Astrocyte of the spinal cord (primary cell): Measurements from ENCODE around the gene IL17RB.

Experiments used
- DNase-seq: peaks from one replicate; pipeline ENCODE4 v3.0.0; 2011; ENCODE audit warnings: low read depth, low spot score
- H3K4me3 ChIP-seq: 2 replicates; pipeline ENCODE4 v1.5.1; 2011; ENCODE audit warnings: low read depth, mild to moderate bottlenecking, low read length, moderate library complexity
- in situ Hi-C: cut with HindIII; loops from 2 replicates; pipeline ENCODE4 v1.10.0; 2017; ENCODE audit warnings: low sequenced_read_pairs
- TF ChIP-seq, protein P1 (sequence below): IDR thresholded peaks from 2 replicates; pipeline ENCODE4 v1.5.1; 2012; ENCODE audit warnings: low read depth, mild to moderate bottlenecking, low read length, inconsistent platforms

The IL17RB gene

DNA sequence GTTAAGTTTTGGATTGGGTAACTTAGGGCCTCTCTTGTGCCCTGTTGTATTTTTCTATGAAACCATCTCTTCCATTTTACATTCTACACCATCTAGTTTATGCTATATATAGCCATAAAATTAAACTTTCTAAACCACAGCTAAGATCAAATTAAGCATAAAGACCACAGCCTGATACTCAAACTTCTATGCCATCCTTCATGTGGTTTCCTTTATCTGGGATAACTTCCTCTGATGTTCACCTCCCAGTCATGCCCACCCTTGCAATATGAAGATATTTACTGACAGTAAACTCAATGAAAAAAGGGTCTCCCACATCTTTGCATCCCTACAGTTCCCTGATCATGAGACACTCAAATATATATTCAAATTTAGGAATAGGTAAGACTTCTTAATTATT lies 41.1 kb downstream of the IL17RB start:
- H3K4me3 ChIP-seq = no peak overlapping the region
- in situ Hi-C loops = no loop called here
- DNase-seq = no peak
- TF ChIP-seq, protein P1, sequence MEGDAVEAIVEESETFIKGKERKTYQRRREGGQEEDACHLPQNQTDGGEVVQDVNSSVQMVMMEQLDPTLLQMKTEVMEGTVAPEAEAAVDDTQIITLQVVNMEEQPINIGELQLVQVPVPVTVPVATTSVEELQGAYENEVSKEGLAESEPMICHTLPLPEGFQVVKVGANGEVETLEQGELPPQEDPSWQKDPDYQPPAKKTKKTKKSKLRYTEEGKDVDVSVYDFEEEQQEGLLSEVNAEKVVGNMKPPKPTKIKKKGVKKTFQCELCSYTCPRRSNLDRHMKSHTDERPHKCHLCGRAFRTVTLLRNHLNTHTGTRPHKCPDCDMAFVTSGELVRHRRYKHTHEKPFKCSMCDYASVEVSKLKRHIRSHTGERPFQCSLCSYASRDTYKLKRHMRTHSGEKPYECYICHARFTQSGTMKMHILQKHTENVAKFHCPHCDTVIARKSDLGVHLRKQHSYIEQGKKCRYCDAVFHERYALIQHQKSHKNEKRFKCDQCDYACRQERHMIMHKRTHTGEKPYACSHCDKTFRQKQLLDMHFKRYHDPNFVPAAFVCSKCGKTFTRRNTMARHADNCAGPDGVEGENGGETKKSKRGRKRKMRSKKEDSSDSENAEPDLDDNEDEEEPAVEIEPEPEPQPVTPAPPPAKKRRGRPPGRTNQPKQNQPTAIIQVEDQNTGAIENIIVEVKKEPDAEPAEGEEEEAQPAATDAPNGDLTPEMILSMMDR = no peak

DNA sequence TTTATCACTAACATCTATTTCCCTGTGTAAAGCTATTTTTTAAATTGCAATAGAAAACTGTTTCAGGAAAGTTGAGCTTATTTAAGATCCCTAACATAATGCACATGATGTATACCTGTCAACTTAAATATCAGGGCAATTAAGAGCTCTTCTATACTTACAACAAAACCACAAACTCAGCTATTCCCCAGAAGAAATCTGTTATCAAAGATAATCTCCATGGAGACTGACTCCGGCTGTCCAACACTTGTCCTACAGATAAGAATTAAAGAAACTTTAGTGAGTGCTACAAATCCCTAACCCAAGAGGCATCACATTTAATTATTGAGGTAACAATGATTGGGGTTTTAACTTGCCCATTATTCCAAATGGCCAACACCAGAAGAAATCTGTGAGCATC lies 41.9 kb downstream of the IL17RB start:
- TF ChIP-seq, protein P1 = no peak
- H3K4me3 ChIP-seq = no peak overlapping the region
- in situ Hi-C loops = no loop called here

DNA sequence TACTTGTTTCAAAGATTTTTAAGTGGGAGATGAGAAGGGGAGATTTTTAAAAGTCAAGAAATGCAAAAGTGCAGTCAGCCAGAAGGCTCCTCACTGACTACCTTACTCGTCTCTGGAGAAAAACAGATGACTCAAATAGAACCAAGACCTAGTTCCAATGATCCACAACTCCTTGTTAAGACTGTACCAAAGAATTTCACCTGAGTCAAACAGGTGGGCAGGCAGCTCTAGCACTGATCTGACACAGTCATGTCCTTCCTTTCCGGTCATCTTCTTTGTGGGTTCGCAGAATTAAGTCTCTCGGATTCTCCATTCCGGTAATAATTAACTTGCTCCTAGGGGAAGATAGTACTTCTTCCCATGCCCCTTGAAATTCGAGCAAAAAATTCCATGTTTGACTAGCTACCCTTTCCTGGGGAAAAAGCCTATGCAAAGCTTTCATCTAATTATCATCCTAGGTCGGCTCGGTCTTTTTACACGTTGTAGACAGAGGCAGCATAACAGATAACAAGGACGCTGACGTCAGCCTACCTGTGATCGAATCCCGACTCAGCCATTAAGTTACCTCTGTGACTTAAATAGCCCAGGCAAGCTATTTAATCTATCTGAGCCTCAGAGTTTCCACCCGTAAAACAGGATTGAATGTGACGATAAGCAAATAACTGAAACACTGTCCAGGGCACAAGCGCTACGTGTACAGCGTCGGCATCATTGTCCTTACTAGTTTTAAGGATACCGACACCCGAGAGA lies 44.5 kb downstream of the IL17RB start:
- peak; percentile 33 for DNase-seq
- H3K4me3 ChIP-seq = peak overlapping the region; percentile 76
- in situ Hi-C loops = no loop called here
- TF ChIP-seq, protein P1 = no peak

More for the DNA sequence above, 41.9 kb downstream of the IL17RB start:
- DNase-seq = no peak

DNA sequence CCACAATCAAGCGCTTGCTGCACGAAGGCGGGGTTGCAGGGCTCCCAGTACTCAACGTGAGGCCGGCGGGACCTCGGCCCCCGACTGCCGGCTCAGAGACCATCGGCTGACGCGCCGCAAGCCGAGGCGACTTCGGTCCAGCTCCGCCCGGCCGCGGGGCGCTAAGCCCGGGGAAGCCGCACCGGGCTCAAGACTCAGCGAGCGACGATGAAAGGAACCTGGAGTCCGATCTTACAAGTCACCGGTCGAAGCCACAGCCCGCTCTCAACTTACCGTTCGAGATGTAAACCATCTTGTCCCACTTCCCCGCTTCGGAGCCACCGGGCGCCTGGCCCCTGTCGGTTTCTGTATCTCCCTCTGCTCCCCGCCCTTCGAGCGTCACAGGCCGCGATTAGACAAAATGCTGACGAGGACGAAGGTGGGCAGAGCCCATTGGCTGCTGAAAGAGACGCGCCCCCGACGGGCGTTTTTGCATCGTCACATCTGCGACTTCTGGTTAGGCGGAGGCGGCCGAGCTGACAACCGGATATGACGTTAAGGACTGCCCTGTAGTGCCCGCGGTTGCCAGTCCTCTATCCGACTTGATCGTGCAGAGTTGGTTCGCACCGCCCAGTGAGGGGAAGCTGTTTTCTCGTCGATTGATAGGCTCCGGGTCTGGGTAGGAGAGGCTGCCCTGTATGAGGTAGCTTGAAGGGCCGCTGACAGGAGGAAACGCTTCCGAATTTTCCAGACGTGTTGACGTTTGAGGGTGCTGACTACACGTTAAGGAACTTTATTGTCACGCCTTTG lies 45.3 kb downstream of the IL17RB start, which contains the start of gene SELENOK:
Gene SELENOK (minus strand): TSS at position 363 of the 789 bp plus-strand sequence.
- peak within 1 kb of the TSS; percentile 76 for H3K4me3 ChIP-seq
- TF ChIP-seq, protein P1 = no peak
- in situ Hi-C loops = no loop called here
- peak; percentile 99 for DNase-seq

DNA sequence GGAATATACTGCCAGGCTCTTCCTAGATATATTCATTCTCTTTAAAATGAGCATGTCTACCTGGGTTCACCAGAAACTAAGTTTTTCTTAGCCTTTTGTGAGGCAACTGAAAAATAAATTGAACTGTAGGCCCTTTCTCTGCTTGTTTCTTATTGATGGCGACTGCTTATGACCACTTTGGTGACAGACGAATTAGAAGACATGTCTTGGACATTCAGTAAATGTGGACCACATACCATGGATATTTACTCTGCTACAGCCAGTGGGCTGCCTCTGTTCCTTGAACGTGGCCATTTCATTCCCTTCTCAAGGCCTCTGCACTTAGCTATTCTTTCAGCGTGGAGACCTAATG lies 45.9 kb downstream of the IL17RB start:
- H3K4me3 ChIP-seq = peak overlapping the region; percentile 76
- TF ChIP-seq, protein P1 = no peak
- in situ Hi-C loops = no loop called here
- no peak for DNase-seq

DNA sequence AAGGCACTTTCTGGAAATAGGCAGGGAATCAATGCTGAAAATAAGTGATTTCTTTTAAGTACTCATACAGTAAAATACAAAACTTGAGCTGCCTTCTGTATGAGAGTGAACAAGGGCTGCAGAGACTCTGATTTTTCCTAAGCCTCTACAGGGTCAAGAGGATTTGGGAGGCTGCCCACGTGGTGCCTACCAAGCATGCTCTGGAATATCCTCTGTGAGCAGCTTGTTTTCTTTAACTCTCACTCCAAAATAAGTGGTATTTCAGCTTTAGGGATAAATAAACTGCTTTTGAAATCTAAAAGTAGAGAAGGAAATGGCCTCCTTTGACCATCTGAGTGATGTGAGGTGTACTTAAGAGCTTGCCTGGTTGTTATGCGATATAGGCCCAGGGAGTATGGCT lies 53.4 kb downstream of the IL17RB start:
- no peak overlapping the region for H3K4me3 ChIP-seq
- in situ Hi-C loops = no loop called here
- TF ChIP-seq, protein P1 = no peak
- no peak for DNase-seq
